K562 (cell line): ENCODE results near the gene CHST15. TPM values are rescaled to one million over a fixed set of nuclear protein-coding genes. Genes with fewer than 3 reads are reported as not detected.

ENCODE experiments used
- ATAC-seq: fragments of 200-7000 bp; cut with Tn5 transposase; 3 replicates; pipeline ENCODE4 v1.9.1; 2020; ENCODE audit warnings: moderate library complexity
- BruUV-seq: library from RNA; stranded (reverse); fragments of 400-500 nt; replicated peaks from 2 replicates; lab custom pipeline; 2021; lab: Mats Ljungman, UMichigan
- CTCF ChIA-PET: fragments of 300-600 bp; formaldehyde crosslinking; extraction: SDS; loops from one replicate; lab custom pipeline; 2021; ENCODE audit warnings: low intra/inter-chr PET ratio; lab: Yijun Ruan, JAX
- POLR2A ChIA-PET: fragments of 300-600, 350-650 bp; sonication (Branson Sonifier 250); formaldehyde crosslinking; extraction: SDS; loops from one replicate; lab custom pipeline; 2021; ENCODE audit warnings: antibody characterized with exemption, inconsistent platforms; lab: Yijun Ruan, JAX
- DNase-seq, 4 experiments: peaks; one replicate each; pipeline versions ENCODE4 v3.0.0 to v3.0.0-alpha.2; 2011 to 2018; ENCODE audit warnings: low spot score in 3 of 4, mixed read lengths in 3 of 4; ENCODE audit errors: extremely low read depth in 1 of 4
- FAIRE-seq: peaks from 2 replicates; lab custom pipeline; 2011; peaks lifted over from hg19 to GRCh38; lab: Jason Lieb, UNC
- H2AFZ ChIP-seq: 2 replicates; pipeline ENCODE4 v1.6.0; 2011; ENCODE audit warnings: low read depth, low read length, control low read depth, inconsistent platforms
- H3K27ac ChIP-seq: fragments of 200-600 bp; 3 replicates; pipeline ENCODE4 v1.8.0; 2011; ENCODE audit warnings: low read depth, mild to moderate bottlenecking, control low read depth, inconsistent platforms, low read length, moderate library complexity, mixed read lengths; ENCODE audit errors: extremely low read depth
- H3K27me3 ChIP-seq, 2 experiments: fragments of 300-600 bp in 1 of 2; 2 replicates in 1 of 2; 3 replicates in 1 of 2; pipeline versions ENCODE4 v1.6.0 to v1.8.0; 2011; ENCODE audit warnings: inconsistent platforms in 2 of 2, low read length in 2 of 2, mild to moderate bottlenecking in 1 of 2, mixed read lengths in 1 of 2, moderate library complexity in 1 of 2; ENCODE audit not compliant: control insufficient read depth in 2 of 2, insufficient read depth in 2 of 2
- H3K36me3 ChIP-seq: fragments of 300-600 bp; 3 replicates; pipeline ENCODE4 v1.8.0; 2011; ENCODE audit warnings: mild to moderate bottlenecking, low read length, inconsistent platforms; ENCODE audit not compliant: control insufficient read depth, insufficient read depth
- H3K4me1 ChIP-seq, 2 experiments: fragments of 200-600 bp in 1 of 2; replicated peaks in 1 of 2; 2 replicates in 1 of 2; 3 replicates in 1 of 2; pipeline versions ENCODE4 v1.5.1 to v1.8.0; 2011; ENCODE audit warnings: inconsistent platforms in 2 of 2, low read length in 2 of 2, mild to moderate bottlenecking in 1 of 2, mixed read lengths in 1 of 2, moderate library complexity in 1 of 2; ENCODE audit not compliant: control insufficient read depth in 2 of 2, insufficient read depth in 2 of 2
- H3K4me2 ChIP-seq: 2 replicates; pipeline ENCODE4 v1.6.1; 2011; ENCODE audit warnings: low read length, control low read depth, inconsistent platforms, mixed read lengths; ENCODE audit not compliant: insufficient read depth
- H3K4me3 ChIP-seq: fragments of 200-600 bp; sonication (generic), shearing (Covaris generic); 2 replicates; pipeline ENCODE4 v1.5.1; 2016; ENCODE audit warnings: control low read depth, inconsistent platforms
- H3K79me2 ChIP-seq: fragments of 200-600 bp; 3 replicates; pipeline ENCODE4 v1.8.0; 2011; ENCODE audit warnings: low read length, inconsistent platforms; ENCODE audit not compliant: control insufficient read depth, insufficient read depth
- H3K9ac ChIP-seq, 2 experiments: 2 replicates each; pipeline versions ENCODE4 v1.6.0 to v1.6.1; 2011; ENCODE audit warnings: low read depth in 2 of 2, low read length in 2 of 2, control low read depth in 1 of 2, inconsistent platforms in 1 of 2, mild to moderate bottlenecking in 1 of 2, mixed read lengths in 1 of 2; ENCODE audit not compliant: insufficient read depth in 1 of 2
- H3K9me1 ChIP-seq: one replicate; pipeline ENCODE4 v1.6.0; 2011; ENCODE audit warnings: inconsistent platforms, mild to moderate bottlenecking, low read length, moderate library complexity; ENCODE audit not compliant: control insufficient read depth, insufficient read depth
- H3K9me3 ChIP-seq: replicated peaks from 2 replicates; pipeline ENCODE4 v1.5.1; 2011; ENCODE audit warnings: low read depth, low read length, inconsistent platforms; ENCODE audit not compliant: control insufficient read depth, insufficient read depth
- H4K20me1 ChIP-seq: replicated peaks from 2 replicates; pipeline ENCODE4 v1.6.1; 2011; ENCODE audit warnings: low read length, inconsistent platforms, mixed read lengths; ENCODE audit not compliant: control insufficient read depth, insufficient read depth
- FOXA1 ChIP-seq: fragments of 450-650 bp; IDR thresholded peaks from 2 replicates; pipeline ENCODE4 v1.6.1; 2016; ENCODE audit warnings: mild to moderate bottlenecking, borderline replicate concordance
- GTF2E2 ChIP-seq: fragments of 200-800 bp; sonication (Bioruptor generic); IDR thresholded peaks from 2 replicates; pipeline ENCODE4 v1.6.1; 2016; ENCODE audit warnings: missing genetic modification characterization, missing compliant biosample characterization
- SRSF1 ChIP-seq: fragments of 200-400 bp; formaldehyde crosslinking; IDR thresholded peaks from 2 replicates; pipeline ENCODE4 v1.6.1; 2017; ENCODE audit warnings: mild to moderate bottlenecking, low read depth, low read length, moderate library complexity
- WGBS: fragments of 100-300 bp; shearing (Covaris generic); methylation state at CpG from one replicate; pipeline ENCODE4 v1.1.6; 2016; ENCODE audit warnings: low coverage, mixed read lengths; ENCODE audit not compliant: insufficient coverage; ENCODE audit errors: missing lambda C conversion rate; 5-methylcytosine and 5-hydroxymethylcytosine counted together
- in situ Hi-C: fragments of 300-500 bp; cut with MboI; formaldehyde crosslinking; loops from 4 replicates; pipeline ENCODE4 v1.15.0; 2018; ENCODE audit warnings: inconsistent platforms, mixed read lengths
- intact Hi-C: fragments of 100-400 bp; cut with micrococcal nuclease; formaldehyde crosslinking; loops from 2 replicates; pipeline ENCODE4 v1.14.2; 2022
- polyA plus RNA-seq, 8 experiments: library from polyadenylated mRNA; depleted of rRNA in 4 of 8; stranded (reverse) in 5 of 8; unstranded in 3 of 8; fragments of >200 nt; fragmentation: Nextera tagmentation in 2 of 8; fragmentation: Illumina TruSeq in 1 of 8; extraction: Ambion mirVana in 2 of 8; extraction: Trizol in 1 of 8; gene quantifications; 2 replicates each; pipeline versions ENCODE4 v1.2.1 to v1.2.3, GENCODE V29; 2011 to 2014; ENCODE audit warnings: inconsistent platforms in 1 of 8, missing spikeins in 1 of 8
- total RNA-seq, 7 experiments: library from RNA; depleted of rRNA in 6 of 7; stranded (reverse); fragments of >200 nt in 6 of 7; fragmentation: Illumina TruSeq in 2 of 7; extraction: Trizol in 2 of 7; gene quantifications; 2 replicates each; pipeline versions ENCODE4 v1.2.1 to v1.2.3, GENCODE V29; 2011 to 2021; ENCODE audit warnings: low replicate concordance in 1 of 7
- TF ChIP-seq, protein P1 (sequence below): fragments of 450-650 bp; IDR thresholded peaks from 2 replicates; pipeline ENCODE4 v1.6.1; 2016; ENCODE audit warnings: mild to moderate bottlenecking, moderate library complexity
- TF ChIP-seq, protein P2 (sequence below): sonication (generic); formaldehyde crosslinking; IDR thresholded peaks from 2 replicates; pipeline ENCODE4 v1.8.0; 2022; ENCODE audit warnings: missing genetic modification reagents, mild to moderate bottlenecking, borderline replicate concordance

CHST15 gene
- total and polyA plus RNA-seq, 9 of the 15 experiments (the other 6 are each of a cell fraction or from before 2014, with no cell fraction given): 0.04 to 0.16 (median 0.08) TPM

DNA sequence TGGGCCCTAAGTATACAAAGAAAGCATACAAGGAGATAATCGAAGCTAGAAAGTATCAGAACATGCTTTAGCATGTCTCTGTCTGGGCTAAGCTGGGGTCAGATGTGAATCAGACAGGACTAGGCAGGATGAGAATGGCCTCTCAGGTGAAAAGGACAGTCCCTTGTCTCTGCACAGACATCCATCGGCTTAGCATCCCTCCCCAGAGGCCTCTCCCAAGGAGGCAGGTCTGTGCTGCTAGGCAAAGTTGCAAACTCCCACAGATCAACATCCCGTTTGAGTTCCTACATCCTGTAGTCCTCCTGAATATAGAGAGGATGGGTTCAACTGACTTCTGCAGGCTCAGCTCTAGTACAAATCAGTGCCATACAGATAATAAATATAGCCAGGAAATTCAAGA lies 24.5 kb downstream of the CHST15 start:
- Histone ChIP-seq H2AFZ (no peak overlapping the region), H3K36me3 (no peaks in the 10 kb centered on the region), H3K4me2 (no peak overlapping the region), H4K20me1 (no peaks in the 10 kb centered on the region), H3K27me3 (peaks cover 0 to 50% of the 10 kb centered on the region in 2 experiments; a peak in 3 of 5 replicates), H3K9me1 (no peaks in the 10 kb centered on the region), H3K9ac (no peak overlapping the region), H3K4me3 (no peak overlapping the region), H3K9me3 (no peaks in the 10 kb centered on the region), H3K27ac (no peak overlapping the region), H3K4me1 (no peaks in the 10 kb centered on the region), H3K79me2 (no peaks in the 10 kb centered on the region)
- intact Hi-C loops: no loop called here
- 4% methylated on average over 3 of the region's 3 CpGs for WGBS
- FAIRE-seq (no peak), ATAC-seq (no peak), DNase-seq (no peak)
- ChIA-PET CTCF (no interaction called here), POLR2A (no interaction called here)
- BruUV-seq: no TSS peak
- in situ Hi-C loops: no loop called here
- TF ChIP-seq SRSF1 (no peak), FOXA1 (no peak), GTF2E2 (no peak)
- TF ChIP-seq, protein P1, sequence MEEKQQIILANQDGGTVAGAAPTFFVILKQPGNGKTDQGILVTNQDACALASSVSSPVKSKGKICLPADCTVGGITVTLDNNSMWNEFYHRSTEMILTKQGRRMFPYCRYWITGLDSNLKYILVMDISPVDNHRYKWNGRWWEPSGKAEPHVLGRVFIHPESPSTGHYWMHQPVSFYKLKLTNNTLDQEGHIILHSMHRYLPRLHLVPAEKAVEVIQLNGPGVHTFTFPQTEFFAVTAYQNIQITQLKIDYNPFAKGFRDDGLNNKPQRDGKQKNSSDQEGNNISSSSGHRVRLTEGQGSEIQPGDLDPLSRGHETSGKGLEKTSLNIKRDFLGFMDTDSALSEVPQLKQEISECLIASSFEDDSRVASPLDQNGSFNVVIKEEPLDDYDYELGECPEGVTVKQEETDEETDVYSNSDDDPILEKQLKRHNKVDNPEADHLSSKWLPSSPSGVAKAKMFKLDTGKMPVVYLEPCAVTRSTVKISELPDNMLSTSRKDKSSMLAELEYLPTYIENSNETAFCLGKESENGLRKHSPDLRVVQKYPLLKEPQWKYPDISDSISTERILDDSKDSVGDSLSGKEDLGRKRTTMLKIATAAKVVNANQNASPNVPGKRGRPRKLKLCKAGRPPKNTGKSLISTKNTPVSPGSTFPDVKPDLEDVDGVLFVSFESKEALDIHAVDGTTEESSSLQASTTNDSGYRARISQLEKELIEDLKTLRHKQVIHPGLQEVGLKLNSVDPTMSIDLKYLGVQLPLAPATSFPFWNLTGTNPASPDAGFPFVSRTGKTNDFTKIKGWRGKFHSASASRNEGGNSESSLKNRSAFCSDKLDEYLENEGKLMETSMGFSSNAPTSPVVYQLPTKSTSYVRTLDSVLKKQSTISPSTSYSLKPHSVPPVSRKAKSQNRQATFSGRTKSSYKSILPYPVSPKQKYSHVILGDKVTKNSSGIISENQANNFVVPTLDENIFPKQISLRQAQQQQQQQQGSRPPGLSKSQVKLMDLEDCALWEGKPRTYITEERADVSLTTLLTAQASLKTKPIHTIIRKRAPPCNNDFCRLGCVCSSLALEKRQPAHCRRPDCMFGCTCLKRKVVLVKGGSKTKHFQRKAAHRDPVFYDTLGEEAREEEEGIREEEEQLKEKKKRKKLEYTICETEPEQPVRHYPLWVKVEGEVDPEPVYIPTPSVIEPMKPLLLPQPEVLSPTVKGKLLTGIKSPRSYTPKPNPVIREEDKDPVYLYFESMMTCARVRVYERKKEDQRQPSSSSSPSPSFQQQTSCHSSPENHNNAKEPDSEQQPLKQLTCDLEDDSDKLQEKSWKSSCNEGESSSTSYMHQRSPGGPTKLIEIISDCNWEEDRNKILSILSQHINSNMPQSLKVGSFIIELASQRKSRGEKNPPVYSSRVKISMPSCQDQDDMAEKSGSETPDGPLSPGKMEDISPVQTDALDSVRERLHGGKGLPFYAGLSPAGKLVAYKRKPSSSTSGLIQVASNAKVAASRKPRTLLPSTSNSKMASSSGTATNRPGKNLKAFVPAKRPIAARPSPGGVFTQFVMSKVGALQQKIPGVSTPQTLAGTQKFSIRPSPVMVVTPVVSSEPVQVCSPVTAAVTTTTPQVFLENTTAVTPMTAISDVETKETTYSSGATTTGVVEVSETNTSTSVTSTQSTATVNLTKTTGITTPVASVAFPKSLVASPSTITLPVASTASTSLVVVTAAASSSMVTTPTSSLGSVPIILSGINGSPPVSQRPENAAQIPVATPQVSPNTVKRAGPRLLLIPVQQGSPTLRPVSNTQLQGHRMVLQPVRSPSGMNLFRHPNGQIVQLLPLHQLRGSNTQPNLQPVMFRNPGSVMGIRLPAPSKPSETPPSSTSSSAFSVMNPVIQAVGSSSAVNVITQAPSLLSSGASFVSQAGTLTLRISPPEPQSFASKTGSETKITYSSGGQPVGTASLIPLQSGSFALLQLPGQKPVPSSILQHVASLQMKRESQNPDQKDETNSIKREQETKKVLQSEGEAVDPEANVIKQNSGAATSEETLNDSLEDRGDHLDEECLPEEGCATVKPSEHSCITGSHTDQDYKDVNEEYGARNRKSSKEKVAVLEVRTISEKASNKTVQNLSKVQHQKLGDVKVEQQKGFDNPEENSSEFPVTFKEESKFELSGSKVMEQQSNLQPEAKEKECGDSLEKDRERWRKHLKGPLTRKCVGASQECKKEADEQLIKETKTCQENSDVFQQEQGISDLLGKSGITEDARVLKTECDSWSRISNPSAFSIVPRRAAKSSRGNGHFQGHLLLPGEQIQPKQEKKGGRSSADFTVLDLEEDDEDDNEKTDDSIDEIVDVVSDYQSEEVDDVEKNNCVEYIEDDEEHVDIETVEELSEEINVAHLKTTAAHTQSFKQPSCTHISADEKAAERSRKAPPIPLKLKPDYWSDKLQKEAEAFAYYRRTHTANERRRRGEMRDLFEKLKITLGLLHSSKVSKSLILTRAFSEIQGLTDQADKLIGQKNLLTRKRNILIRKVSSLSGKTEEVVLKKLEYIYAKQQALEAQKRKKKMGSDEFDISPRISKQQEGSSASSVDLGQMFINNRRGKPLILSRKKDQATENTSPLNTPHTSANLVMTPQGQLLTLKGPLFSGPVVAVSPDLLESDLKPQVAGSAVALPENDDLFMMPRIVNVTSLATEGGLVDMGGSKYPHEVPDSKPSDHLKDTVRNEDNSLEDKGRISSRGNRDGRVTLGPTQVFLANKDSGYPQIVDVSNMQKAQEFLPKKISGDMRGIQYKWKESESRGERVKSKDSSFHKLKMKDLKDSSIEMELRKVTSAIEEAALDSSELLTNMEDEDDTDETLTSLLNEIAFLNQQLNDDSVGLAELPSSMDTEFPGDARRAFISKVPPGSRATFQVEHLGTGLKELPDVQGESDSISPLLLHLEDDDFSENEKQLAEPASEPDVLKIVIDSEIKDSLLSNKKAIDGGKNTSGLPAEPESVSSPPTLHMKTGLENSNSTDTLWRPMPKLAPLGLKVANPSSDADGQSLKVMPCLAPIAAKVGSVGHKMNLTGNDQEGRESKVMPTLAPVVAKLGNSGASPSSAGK: no peak
- TF ChIP-seq, protein P2, sequence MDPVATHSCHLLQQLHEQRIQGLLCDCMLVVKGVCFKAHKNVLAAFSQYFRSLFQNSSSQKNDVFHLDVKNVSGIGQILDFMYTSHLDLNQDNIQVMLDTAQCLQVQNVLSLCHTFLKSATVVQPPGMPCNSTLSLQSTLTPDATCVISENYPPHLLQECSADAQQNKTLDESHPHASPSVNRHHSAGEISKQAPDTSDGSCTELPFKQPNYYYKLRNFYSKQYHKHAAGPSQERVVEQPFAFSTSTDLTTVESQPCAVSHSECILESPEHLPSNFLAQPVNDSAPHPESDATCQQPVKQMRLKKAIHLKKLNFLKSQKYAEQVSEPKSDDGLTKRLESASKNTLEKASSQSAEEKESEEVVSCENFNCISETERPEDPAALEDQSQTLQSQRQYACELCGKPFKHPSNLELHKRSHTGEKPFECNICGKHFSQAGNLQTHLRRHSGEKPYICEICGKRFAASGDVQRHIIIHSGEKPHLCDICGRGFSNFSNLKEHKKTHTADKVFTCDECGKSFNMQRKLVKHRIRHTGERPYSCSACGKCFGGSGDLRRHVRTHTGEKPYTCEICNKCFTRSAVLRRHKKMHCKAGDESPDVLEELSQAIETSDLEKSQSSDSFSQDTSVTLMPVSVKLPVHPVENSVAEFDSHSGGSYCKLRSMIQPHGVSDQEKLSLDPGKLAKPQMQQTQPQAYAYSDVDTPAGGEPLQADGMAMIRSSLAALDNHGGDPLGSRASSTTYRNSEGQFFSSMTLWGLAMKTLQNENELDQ (CRISPR knock-in tag): no peak
